Astrocyte (in vitro differentiated cells and primary cell): ENCODE data around the gene NGB.

ENCODE experiments used
- EZH2 ChIP-seq: IDR thresholded peaks from 2 replicates; pipeline ENCODE4 v1.6.1; 2012; ENCODE audit warnings: mild to moderate bottlenecking, low read length, inconsistent platforms; ENCODE audit not compliant: insufficient read depth
- TF ChIP-seq, protein P1 (sequence below): IDR thresholded peaks from 2 replicates; pipeline ENCODE4 v1.5.1; 2011; ENCODE audit warnings: low read depth, mild to moderate bottlenecking, inconsistent platforms, low read length, moderate library complexity; ENCODE audit not compliant: insufficient read depth

DNA sequence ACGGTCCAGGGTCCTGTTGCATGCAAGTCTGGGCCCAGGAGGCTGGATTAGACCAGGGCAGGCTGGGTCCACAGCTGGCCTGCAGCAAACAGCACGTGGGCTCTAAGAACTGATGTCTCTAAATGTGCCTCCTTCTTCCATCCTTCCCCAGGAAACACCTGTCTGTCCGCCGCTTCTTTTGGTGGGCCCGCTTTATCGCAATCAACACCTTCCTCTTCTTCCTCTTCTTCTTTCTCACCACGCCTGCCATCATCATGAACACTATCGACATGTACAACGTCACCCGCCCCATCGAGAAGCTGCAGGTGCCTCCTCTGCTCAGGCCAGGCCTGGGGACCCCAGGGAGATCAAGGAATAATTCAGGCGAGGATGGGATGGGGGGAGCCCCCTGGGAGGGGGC lies 28.3 kb downstream of the NGB start:
- TF ChIP-seq, protein P1, sequence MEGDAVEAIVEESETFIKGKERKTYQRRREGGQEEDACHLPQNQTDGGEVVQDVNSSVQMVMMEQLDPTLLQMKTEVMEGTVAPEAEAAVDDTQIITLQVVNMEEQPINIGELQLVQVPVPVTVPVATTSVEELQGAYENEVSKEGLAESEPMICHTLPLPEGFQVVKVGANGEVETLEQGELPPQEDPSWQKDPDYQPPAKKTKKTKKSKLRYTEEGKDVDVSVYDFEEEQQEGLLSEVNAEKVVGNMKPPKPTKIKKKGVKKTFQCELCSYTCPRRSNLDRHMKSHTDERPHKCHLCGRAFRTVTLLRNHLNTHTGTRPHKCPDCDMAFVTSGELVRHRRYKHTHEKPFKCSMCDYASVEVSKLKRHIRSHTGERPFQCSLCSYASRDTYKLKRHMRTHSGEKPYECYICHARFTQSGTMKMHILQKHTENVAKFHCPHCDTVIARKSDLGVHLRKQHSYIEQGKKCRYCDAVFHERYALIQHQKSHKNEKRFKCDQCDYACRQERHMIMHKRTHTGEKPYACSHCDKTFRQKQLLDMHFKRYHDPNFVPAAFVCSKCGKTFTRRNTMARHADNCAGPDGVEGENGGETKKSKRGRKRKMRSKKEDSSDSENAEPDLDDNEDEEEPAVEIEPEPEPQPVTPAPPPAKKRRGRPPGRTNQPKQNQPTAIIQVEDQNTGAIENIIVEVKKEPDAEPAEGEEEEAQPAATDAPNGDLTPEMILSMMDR = no peak
- no peak for TF ChIP-seq EZH2
